ENCODE results near the gene BCL2L15. TPM values are rescaled to one million over a fixed set of nuclear protein-coding genes. Genes with fewer than 3 reads are reported as not detected.

The BCL2L15 gene
- 0.03 and 0.07 TPM in 2 replicates for total RNA-seq

GRCh38 chr1:113887402-113888175, at the start of gene BCL2L15:
Gene BCL2L15 (minus strand): TSS chr1:113887581. CDS start chr1:113887375, 206 bp downstream.

GRCh38 chr1:113928941-113929749, 41.8 kb upstream of the BCL2L15 start, which contains the start of gene HIPK1:
Gene HIPK1 (plus strand): TSS chr1:113929324.

GRCh38 chr1:113904674-113905434, 17.5 kb upstream of the BCL2L15 start, which contains the start of the genes AP4B1 and DCLRE1B:
Gene AP4B1 (minus strand): TSS chr1:113904799. CDS start chr1:113904717, 82 bp downstream.
Gene DCLRE1B (plus strand): TSS chr1:113905326. CDS start chr1:113905587, 261 bp downstream.

GRCh38 chr1:113871597-113872113, 15.7 kb downstream of the BCL2L15 start, which contains the start of gene PTPN22:
Gene PTPN22 (minus strand): TSS chr1:113871712.

Other genes starting within 250 kb of the BCL2L15 start
- gene PHTF1, start 128.1 kb downstream of the BCL2L15 start, total RNA-seq = 30.0 and 34.4 TPM in 2 replicates
- 17.3 and 17.7 TPM in 2 replicates for gene RSBN1, start 75.1 kb downstream of the BCL2L15 start, total RNA-seq
- gene PTPN22, start 15.9 kb downstream of the BCL2L15 start, total RNA-seq = 0.91 and 4.7 TPM in 2 replicates
- gene AP4B1, start 17.2 kb upstream of the BCL2L15 start, total RNA-seq = 11.7 and 13.6 TPM in 2 replicates
- gene DCLRE1B, start 17.7 kb upstream of the BCL2L15 start, total RNA-seq = 1.7 and 1.8 TPM in 2 replicates
- 31.0 and 34.3 TPM in 2 replicates for gene HIPK1, start 41.7 kb upstream of the BCL2L15 start, total RNA-seq
- 24.8 and 36.4 TPM in 2 replicates for gene OLFML3, start 91.9 kb upstream of the BCL2L15 start, total RNA-seq

Measured in smooth muscle cell of the pulmonary artery (primary cell).